IMR-90 (cell line): ENCODE results near the gene ZNF354B. TPM values are rescaled to one million over a fixed set of nuclear protein-coding genes. Genes with fewer than 3 reads are reported as not detected.
"Not testable (repeated sequence)": the region's sequence is repeated elsewhere in the genome, so short reads cannot be mapped to it uniquely, and the experiment has no call there.

Experiments used
- ATAC-seq: fragments of 200-7000 bp; cut with Tn5 transposase; 2 replicates; pipeline ENCODE4 v1.9.1; 2020; ENCODE audit warnings: low read depth, mild to moderate bottlenecking, moderate library complexity
- BruUV-seq: library from RNA; stranded (reverse); fragments of 400-500 nt; replicated peaks from 2 replicates; lab custom pipeline; 2021; lab: Mats Ljungman, UMichigan
- CTCF ChIA-PET: fragments of 300-600 bp; formaldehyde crosslinking; extraction: SDS; loops from one replicate; lab custom pipeline; 2021; ENCODE audit warnings: antibody characterized with exemption; lab: Yijun Ruan, JAX
- POLR2A ChIA-PET: fragments of 300-600 bp; sonication (Branson Sonifier 250); formaldehyde crosslinking; loops from one replicate; lab custom pipeline; 2022; ENCODE audit warnings: antibody characterized with exemption; ENCODE audit not compliant: unreplicated experiment; lab: Charles Lee
- DNase-seq: peaks from one replicate; pipeline ENCODE4 v3.0.0; 2013
- H2AFZ ChIP-seq: replicated peaks from 2 replicates; pipeline ENCODE3; 2013; ENCODE audit warnings: low read length, mild to moderate bottlenecking; ENCODE audit not compliant: poor library complexity
- H2AK5ac ChIP-seq: 2 replicates; pipeline ENCODE4 v1.6.1; 2013; ENCODE audit warnings: low read depth, low read length, inconsistent platforms
- H2AK9ac ChIP-seq: replicated peaks from 2 replicates; pipeline ENCODE3; 2013; ENCODE audit warnings: mild to moderate bottlenecking, low read depth, low read length, moderate library complexity; ENCODE audit not compliant: poor library complexity
- H2BK120ac ChIP-seq: 2 replicates; pipeline ENCODE4 v1.6.1; 2013; ENCODE audit warnings: low read depth, low read length, inconsistent platforms
- H2BK15ac ChIP-seq: 3 replicates; pipeline ENCODE4 v1.6.1; 2013; ENCODE audit warnings: low read depth, low read length, inconsistent platforms
- H2BK20ac ChIP-seq: 2 replicates; pipeline ENCODE4 v1.6.1; 2013; ENCODE audit warnings: low read depth, mild to moderate bottlenecking, inconsistent platforms, low read length, moderate library complexity
- H2BK5ac ChIP-seq: 2 replicates; pipeline ENCODE4 v1.6.1; 2013; ENCODE audit warnings: mild to moderate bottlenecking, low read depth, low read length, inconsistent platforms; ENCODE audit not compliant: poor library complexity, severe bottlenecking
- H3K14ac ChIP-seq: replicated peaks from 2 replicates; pipeline ENCODE4 v1.6.1; 2013; ENCODE audit warnings: low read depth, low read length, inconsistent platforms
- H3K18ac ChIP-seq: 2 replicates; pipeline ENCODE4 v1.6.1; 2013; ENCODE audit warnings: low read depth, low read length, control low read depth
- H3K23ac ChIP-seq: 2 replicates; pipeline ENCODE4 v1.6.1; 2013; ENCODE audit warnings: low read depth, low read length, inconsistent platforms
- H3K27ac ChIP-seq: 2 replicates; pipeline ENCODE4 v1.5.1; 2013; ENCODE audit warnings: mild to moderate bottlenecking, control low read depth, low read length; ENCODE audit not compliant: insufficient read depth
- H3K27me3 ChIP-seq: 2 replicates; pipeline ENCODE4 v1.6.1; 2013; ENCODE audit warnings: low read length; ENCODE audit not compliant: control insufficient read depth, insufficient read depth
- H3K36me3 ChIP-seq: 2 replicates; pipeline ENCODE4 v1.6.1; 2013; ENCODE audit warnings: low read length, mixed read lengths; ENCODE audit not compliant: control insufficient read depth, insufficient read depth
- H3K4ac ChIP-seq: 2 replicates; pipeline ENCODE4 v1.6.1; 2013; ENCODE audit warnings: low read depth, low read length, inconsistent platforms
- H3K4me1 ChIP-seq: 2 replicates; pipeline ENCODE4 v1.6.1; 2013; ENCODE audit warnings: low read length, mixed read lengths; ENCODE audit not compliant: control insufficient read depth, insufficient read depth
- H3K4me2 ChIP-seq: 2 replicates; pipeline ENCODE4 v1.6.1; 2013; ENCODE audit warnings: low read depth, mild to moderate bottlenecking, control low read depth, low read length, moderate library complexity
- H3K4me3 ChIP-seq: 2 replicates; pipeline ENCODE4 v1.5.1; 2013; ENCODE audit warnings: low read depth, mild to moderate bottlenecking, control low read depth, low read length, moderate library complexity; ENCODE audit not compliant: insufficient read depth
- H3K56ac ChIP-seq: 2 replicates; pipeline ENCODE4 v1.6.1; 2013; ENCODE audit warnings: low read length, inconsistent platforms; ENCODE audit not compliant: insufficient read depth; ENCODE audit errors: extremely low read depth
- H3K79me1 ChIP-seq, 2 experiments: 2 replicates each; pipeline ENCODE4 v1.6.1; 2013; ENCODE audit warnings: low read length in 2 of 2, inconsistent platforms in 1 of 2, low read depth in 1 of 2
- H3K9ac ChIP-seq: 2 replicates; pipeline ENCODE4 v1.6.1; 2013; ENCODE audit warnings: low read depth, low read length, control low read depth
- H3K9me1 ChIP-seq: 2 replicates; pipeline ENCODE4 v1.6.1; 2013; ENCODE audit warnings: low read length, inconsistent platforms; ENCODE audit not compliant: insufficient read depth
- H3K9me3 ChIP-seq: 2 replicates; pipeline ENCODE4 v1.6.1; 2013; ENCODE audit warnings: low read length; ENCODE audit not compliant: control insufficient read depth, insufficient read depth
- H4K20me1 ChIP-seq: 2 replicates; pipeline ENCODE4 v1.6.1; 2013; ENCODE audit warnings: low read length, inconsistent platforms; ENCODE audit not compliant: insufficient read depth
- H4K5ac ChIP-seq: 2 replicates; pipeline ENCODE4 v1.6.1; 2013; ENCODE audit warnings: mild to moderate bottlenecking, low read depth, low read length, control low read depth
- H4K8ac ChIP-seq, 2 experiments: 2 replicates each; pipeline ENCODE4 v1.6.1; 2013; ENCODE audit warnings: low read depth in 2 of 2, low read length in 2 of 2, control low read depth in 1 of 2, inconsistent platforms in 1 of 2
- H4K91ac ChIP-seq: 2 replicates; pipeline ENCODE4 v1.6.1; 2013; ENCODE audit warnings: low read depth, low read length, inconsistent platforms; ENCODE audit not compliant: insufficient read depth
- RFX5 ChIP-seq: IDR thresholded peaks from 2 replicates; pipeline ENCODE4 v1.8.0; 2012; ENCODE audit warnings: low read depth, mild to moderate bottlenecking, low read length, moderate library complexity
- SMC3 ChIP-seq: fragments of 150-350 bp; IDR thresholded peaks from 2 replicates; pipeline ENCODE4 v1.6.1; 2016; ENCODE audit warnings: low read depth, mild to moderate bottlenecking, antibody characterized with exemption, low read length, moderate library complexity
- WGBS, 2 experiments: methylation state at CpG; one replicate each; pipeline versions ENCODE4 v1.1.5 to v1.1.7; 2013; ENCODE audit warnings: missing lambda C conversion rate in 2 of 2; ENCODE audit not compliant: insufficient read length in 1 of 2; ENCODE audit errors: extremely low coverage in 2 of 2; 5-methylcytosine and 5-hydroxymethylcytosine counted together
- dilution Hi-C: fragments of 300-500 bp; cut with HindIII; formaldehyde crosslinking; loops from one replicate; pipeline ENCODE4 v1.14.3; 2018; ENCODE audit warnings: low sequenced_read_pairs; ENCODE audit not compliant: unreplicated experiment
- in situ Hi-C: fragments of 300-500 bp; cut with MboI; formaldehyde crosslinking; loops from 3 replicates; pipeline ENCODE4 v1.14.3; 2019; ENCODE audit warnings: low sequenced_read_pairs, inconsistent platforms, mixed read lengths
- intact Hi-C: fragments of 100-400 bp; cut with micrococcal nuclease; formaldehyde crosslinking; loops from 2 replicates; pipeline ENCODE4 v1.10.0; 2022
- polyA plus RNA-seq, 3 experiments: library from polyadenylated mRNA; depleted of rRNA; stranded (reverse); fragments of >200 nt; gene quantifications; 2 replicates each; pipeline ENCODE4 v1.2.3, GENCODE V29; 2012; ENCODE audit warnings: low replicate concordance in 1 of 3
- total RNA-seq: library from RNA; depleted of rRNA; stranded (reverse); fragments of >200 nt; gene quantifications from 2 replicates; pipeline ENCODE4 v1.2.3, GENCODE V29; 2012
- TF ChIP-seq, protein P1 (sequence below): conservative IDR thresholded peaks from 2 replicates; pipeline ENCODE4 v1.5.1; 2012; ENCODE audit warnings: mild to moderate bottlenecking, low read depth, low read length, improper control_type of control experiment

ZNF354B gene
- total and polyA plus RNA-seq, 2 of the 4 experiments (the other 2 are of a cell fraction) = 5.0 to 6.7 TPM

DNA sequence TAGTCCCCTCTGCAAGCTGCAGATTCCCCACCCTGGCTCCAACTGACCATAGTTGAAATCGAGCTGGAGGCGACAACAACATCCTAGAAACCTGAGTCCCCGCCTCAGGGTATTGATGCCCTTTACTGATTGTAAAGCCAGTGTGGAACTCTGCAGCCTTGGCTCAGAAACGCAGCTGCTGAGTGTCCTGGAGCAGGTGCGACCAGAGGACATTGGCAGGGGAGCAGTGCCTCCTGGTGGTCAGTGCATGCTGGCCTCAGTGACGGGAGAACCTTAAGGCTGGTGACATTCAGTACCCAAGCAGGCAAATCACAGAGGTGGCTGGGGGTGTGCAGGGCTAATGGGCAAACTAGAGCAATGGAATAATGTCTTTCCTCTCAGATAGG, 20.4 kb upstream of the ZNF354B start:
- no peaks in the 10 kb centered on the region for H3K79me1 ChIP-seq
- dilution Hi-C loops (no loop called here), in situ Hi-C loops (no loop called here), intact Hi-C loops (no loop called here)
- H4K8ac ChIP-seq = no peak overlapping the region
- no peaks in the 10 kb centered on the region for H3K9me1 ChIP-seq
- no peak overlapping the region for H3K23ac ChIP-seq
- H4K91ac ChIP-seq = no peak overlapping the region
- H3K4ac ChIP-seq = no peak overlapping the region
- H3K4me1 ChIP-seq = no peaks in the 10 kb centered on the region
- no peak overlapping the region for H3K14ac ChIP-seq
- peak; percentile 37; the same call in 1 of the 2 replicates for ATAC-seq
- no peak overlapping the region for H3K4me3 ChIP-seq
- peaks cover 21% of the 10 kb centered on the region for H3K9me3 ChIP-seq
- no peaks in the 10 kb centered on the region for H3K36me3 ChIP-seq
- H3K9ac ChIP-seq = no peak overlapping the region
- ChIA-PET CTCF (no interaction called here), POLR2A (no interaction called here)
- no peak overlapping the region for H3K18ac ChIP-seq
- no peak overlapping the region for H2BK15ac ChIP-seq
- no peak overlapping the region for H2BK120ac ChIP-seq
- TF ChIP-seq SMC3 (peak; percentile 18; the same call in 1 of the 2 replicates), RFX5 (no peak)
- TF ChIP-seq, protein P1, sequence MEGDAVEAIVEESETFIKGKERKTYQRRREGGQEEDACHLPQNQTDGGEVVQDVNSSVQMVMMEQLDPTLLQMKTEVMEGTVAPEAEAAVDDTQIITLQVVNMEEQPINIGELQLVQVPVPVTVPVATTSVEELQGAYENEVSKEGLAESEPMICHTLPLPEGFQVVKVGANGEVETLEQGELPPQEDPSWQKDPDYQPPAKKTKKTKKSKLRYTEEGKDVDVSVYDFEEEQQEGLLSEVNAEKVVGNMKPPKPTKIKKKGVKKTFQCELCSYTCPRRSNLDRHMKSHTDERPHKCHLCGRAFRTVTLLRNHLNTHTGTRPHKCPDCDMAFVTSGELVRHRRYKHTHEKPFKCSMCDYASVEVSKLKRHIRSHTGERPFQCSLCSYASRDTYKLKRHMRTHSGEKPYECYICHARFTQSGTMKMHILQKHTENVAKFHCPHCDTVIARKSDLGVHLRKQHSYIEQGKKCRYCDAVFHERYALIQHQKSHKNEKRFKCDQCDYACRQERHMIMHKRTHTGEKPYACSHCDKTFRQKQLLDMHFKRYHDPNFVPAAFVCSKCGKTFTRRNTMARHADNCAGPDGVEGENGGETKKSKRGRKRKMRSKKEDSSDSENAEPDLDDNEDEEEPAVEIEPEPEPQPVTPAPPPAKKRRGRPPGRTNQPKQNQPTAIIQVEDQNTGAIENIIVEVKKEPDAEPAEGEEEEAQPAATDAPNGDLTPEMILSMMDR = peak; percentile 19; the same call in 1 of the 2 replicates
- H3K27ac ChIP-seq = no peak overlapping the region
- 0% methylated on average over 2 of the region's 6 CpGs; no CpG with 5 or more reads in 1 of the 2 experiments for WGBS, 2 experiments
- H2AK9ac ChIP-seq = no peak overlapping the region
- no peak overlapping the region for H2BK20ac ChIP-seq
- H3K27me3 ChIP-seq = no peaks in the 10 kb centered on the region
- no peak overlapping the region for H3K56ac ChIP-seq
- no TSS peak for BruUV-seq
- H4K5ac ChIP-seq = no peak overlapping the region
- DNase-seq = no peak
- no peak overlapping the region for H2BK5ac ChIP-seq
- no peak overlapping the region for H2AK5ac ChIP-seq
- H4K20me1 ChIP-seq = no peaks in the 10 kb centered on the region
- H2AFZ ChIP-seq = no peak overlapping the region
- H3K4me2 ChIP-seq = no peak overlapping the region

DNA sequence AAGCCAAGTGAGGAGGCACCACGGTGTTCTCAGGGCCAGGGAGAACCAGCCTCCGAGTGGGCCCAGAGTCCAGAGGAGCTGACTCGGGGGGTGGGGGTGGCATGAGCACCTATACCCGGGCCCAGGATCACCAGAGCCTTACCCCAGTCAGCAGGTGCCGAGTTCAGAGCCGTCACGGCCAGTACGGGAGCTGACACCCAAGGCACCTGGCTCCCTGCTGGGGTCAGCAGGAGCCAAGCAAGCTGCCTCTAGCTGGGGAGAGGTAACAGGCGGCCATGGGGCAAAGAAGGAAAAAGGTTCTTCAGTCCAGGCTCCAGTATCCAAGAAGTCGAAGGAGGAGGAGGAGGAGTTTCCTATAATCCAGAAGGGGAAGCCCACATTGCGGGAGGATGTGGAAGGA, 19.4 kb upstream of the ZNF354B start:
- H3K9me3 ChIP-seq = peaks cover 23% of the 10 kb centered on the region
- H4K5ac ChIP-seq, H4K8ac ChIP-seq, H4K91ac ChIP-seq, BruUV-seq, POLR2A ChIA-PET, H2AFZ ChIP-seq, H3K4me2 ChIP-seq, H2BK5ac ChIP-seq, ATAC-seq, DNase-seq, H2BK120ac ChIP-seq, H3K79me1 ChIP-seq, H3K23ac ChIP-seq, H3K18ac ChIP-seq, H3K27me3 ChIP-seq, H3K4ac ChIP-seq, H3K4me1 ChIP-seq, H3K36me3 ChIP-seq, H3K27ac ChIP-seq, H3K9me1 ChIP-seq, H3K56ac ChIP-seq, CTCF ChIA-PET, H2BK20ac ChIP-seq, H3K14ac ChIP-seq, H4K20me1 ChIP-seq, H2BK15ac ChIP-seq, H3K9ac ChIP-seq, in situ Hi-C loops, intact Hi-C loops, H2AK5ac ChIP-seq, H3K4me3 ChIP-seq, H2AK9ac ChIP-seq, dilution Hi-C loops: not testable (repeated sequence)
- 80% methylated on average over 1 of the region's 11 CpGs; no CpG with 5 or more reads in 1 of the 2 experiments for WGBS, 2 experiments
